GM13976 (cell line): Measurements from ENCODE around the gene ADPRS.

Experiments
- DNase-seq: peaks from one replicate; pipeline ENCODE4 v3.0.0; 2012; ENCODE audit warnings: low spot score
- in situ Hi-C: fragments of 300-500 bp; cut with MboI; formaldehyde crosslinking; loops from one replicate; pipeline ENCODE4 v1.12.0; 2022; ENCODE audit warnings: low sequenced_read_pairs, mixed read lengths, inconsistent platforms; ENCODE audit not compliant: unreplicated experiment
- TF ChIP-seq, protein P1 (sequence below): IDR thresholded peaks from 2 replicates; pipeline ENCODE4 v1.5.1; 2012; ENCODE audit warnings: borderline replicate concordance, mild to moderate bottlenecking; ENCODE audit not compliant: insufficient read depth; ENCODE audit errors: extremely low read depth, missing control alignments, control extremely low read depth

The ADPRS gene

DNA sequence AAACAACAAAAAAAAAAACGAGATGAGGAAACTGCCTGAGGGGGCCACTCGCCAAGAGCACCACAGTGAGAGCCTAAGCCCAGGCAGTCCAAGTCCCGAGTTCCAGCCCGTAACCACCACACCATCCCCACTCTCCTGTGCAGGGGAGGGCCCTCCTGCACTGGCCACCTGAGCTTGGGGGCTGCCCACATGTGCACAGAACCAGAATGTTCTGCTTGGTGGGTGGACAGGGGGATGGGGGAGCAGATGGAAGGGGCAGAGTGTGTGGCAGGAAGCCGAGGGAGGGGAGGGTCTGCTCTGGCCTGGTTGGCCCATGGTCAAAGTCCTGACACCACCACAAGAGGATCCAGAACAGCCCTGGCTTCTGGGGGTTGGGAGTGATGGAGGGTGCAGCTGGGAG lies 17.6 kb downstream of the ADPRS start:
- in situ Hi-C loops: loop anchor here (10.0 kb wide), 1 partner anchor 79 kb away; no protein-coding TSS in a partner anchor

DNA sequence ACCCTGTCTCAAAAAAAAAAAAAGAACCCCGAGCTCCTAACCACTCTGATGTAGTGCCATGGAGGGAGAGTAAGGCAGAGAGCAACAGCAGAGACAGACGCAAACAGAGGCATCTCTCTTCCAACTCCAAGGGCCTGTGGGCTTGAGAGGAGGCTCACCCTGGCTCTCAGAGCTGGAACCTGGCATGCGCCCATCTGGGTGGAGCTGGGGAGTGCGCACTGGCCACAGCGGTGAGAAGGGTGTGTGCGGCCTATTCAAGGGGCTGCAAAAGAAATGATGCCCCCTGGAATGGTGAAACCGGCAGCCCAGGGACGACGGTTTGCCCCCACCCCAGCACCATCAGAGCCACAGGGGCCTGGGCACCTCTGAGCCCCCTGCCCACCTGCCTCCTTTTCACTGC lies 18.7 kb downstream of the ADPRS start:
- TF ChIP-seq, protein P1, sequence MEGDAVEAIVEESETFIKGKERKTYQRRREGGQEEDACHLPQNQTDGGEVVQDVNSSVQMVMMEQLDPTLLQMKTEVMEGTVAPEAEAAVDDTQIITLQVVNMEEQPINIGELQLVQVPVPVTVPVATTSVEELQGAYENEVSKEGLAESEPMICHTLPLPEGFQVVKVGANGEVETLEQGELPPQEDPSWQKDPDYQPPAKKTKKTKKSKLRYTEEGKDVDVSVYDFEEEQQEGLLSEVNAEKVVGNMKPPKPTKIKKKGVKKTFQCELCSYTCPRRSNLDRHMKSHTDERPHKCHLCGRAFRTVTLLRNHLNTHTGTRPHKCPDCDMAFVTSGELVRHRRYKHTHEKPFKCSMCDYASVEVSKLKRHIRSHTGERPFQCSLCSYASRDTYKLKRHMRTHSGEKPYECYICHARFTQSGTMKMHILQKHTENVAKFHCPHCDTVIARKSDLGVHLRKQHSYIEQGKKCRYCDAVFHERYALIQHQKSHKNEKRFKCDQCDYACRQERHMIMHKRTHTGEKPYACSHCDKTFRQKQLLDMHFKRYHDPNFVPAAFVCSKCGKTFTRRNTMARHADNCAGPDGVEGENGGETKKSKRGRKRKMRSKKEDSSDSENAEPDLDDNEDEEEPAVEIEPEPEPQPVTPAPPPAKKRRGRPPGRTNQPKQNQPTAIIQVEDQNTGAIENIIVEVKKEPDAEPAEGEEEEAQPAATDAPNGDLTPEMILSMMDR: no peak
- no peak for DNase-seq
- in situ Hi-C loops: loop anchor here (10.0 kb wide), 1 partner anchor 77 kb away; no protein-coding TSS in a partner anchor

More for the DNA sequence above, 17.6 kb downstream of the ADPRS start:
- no peak for DNase-seq
- TF ChIP-seq, protein P1: no peak

DNA sequence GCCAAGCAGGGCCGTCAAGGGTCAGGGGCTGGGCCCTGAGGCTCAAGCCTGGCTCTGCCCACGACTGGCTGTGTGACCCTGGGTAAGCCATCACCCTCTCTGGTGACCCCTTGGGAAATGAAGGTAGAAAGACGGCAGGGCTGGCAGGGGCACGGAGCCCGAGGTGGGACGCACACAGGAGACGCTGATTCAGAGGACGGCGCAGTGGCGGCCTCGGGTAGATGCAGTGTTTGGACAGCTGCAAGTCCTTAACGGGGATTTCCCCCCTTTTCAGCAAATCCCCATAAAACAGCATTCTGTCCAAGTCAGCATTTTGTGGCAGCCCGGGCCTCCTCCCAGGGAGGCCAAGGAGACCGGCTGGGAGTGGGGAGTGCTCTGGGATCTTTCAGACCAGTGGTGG lies 19.6 kb downstream of the ADPRS start:
- TF ChIP-seq, protein P1: no peak
- DNase-seq: no peak
- in situ Hi-C loops: loop anchor here (10.0 kb wide), 1 partner anchor 76 kb away; no protein-coding TSS in a partner anchor

DNA sequence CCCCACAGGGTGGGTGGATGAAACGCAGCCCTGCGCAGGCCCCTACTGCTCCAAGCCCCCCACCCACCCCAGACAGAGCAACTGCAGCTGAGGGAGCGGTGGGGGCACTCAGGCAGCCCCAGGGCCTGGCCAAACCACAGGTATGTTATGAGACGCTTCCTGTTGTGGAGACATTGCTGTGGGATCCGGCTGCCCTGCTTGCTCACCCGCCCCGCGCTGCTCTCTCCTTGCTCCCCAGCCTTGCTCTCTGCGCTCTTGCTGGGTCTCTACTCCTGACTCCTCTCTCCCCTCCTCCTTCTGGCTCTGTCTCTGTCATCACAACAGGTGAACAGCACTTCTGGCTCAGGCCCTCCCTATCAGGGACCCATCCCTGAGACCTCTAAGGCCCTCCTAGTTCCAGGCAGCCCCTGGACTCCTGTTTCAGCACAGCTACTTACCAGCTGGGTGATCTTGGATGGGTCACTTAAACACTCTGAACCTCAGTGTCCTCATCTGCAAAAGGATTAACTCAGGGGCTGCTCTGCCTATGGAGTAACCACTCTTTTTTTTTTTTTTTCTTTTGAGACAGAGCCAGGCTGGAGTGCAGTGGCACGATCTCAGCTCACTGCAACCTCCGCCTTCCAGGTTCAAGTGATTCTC lies 20.5 kb downstream of the ADPRS start:
- DNase-seq: no peak
- in situ Hi-C loops: loop anchor here (10.0 kb wide), 1 partner anchor 76 kb away; no protein-coding TSS in a partner anchor
- TF ChIP-seq, protein P1: no peak

DNA sequence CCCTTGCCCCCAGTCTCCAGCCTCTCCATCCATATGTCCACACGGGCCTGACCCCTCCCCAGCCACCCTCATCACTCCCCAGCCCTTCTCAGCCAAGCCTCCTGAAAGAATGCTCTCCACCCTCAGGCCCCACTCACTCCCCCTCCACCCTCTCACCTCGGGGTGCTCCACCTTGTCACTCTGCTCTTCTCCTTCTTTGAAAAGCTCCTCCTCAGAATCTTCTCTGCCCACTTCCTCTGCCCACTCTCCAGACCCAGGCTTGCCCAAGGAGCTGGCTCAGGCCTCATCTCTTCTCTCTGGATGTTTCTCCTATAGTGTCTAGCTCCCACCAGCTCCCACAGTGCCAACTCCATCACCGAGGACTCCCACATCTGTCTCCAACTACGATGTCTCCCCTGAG lies 22.5 kb downstream of the ADPRS start:
- no peak for DNase-seq
- TF ChIP-seq, protein P1: no peak
- in situ Hi-C loops: no loop called here

DNA sequence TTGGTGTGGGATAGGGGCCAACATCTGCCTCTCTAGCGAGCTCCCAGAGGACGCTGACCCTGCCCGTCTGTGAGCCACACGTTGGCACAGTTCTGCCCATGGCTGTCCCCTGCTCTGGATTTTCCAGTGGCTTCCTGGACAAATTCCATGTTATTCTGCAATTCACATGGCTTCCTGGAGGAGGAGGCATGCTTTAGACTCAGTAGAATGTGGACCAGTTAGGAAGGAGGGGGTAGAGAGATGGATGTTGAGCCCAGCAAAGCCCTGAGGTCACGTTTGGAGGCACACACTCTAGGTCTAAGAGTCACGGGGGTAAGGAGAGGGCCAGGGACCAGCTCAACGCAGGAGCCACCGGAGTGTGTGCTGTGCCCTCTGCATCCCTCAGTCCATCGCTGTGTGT lies 24.1 kb downstream of the ADPRS start:
- TF ChIP-seq, protein P1: no peak
- DNase-seq: no peak
- in situ Hi-C loops: no loop called here
